Stimulated activated CD4-positive, alpha-beta T cell treated with anti-CD3 and anti-CD28 coated beads, Interleukin-2, amount 100 ng/mL, for 48 hours (primary cell): ENCODE results near the gene AMOTL2.

Source experiments
- DNase-seq, 2 donors: peaks; one replicate each; pipeline ENCODE4 v3.0.0-alpha.2; 2020

Gene AMOTL2

GRCh38 chr3:134365766-134366065, 8.5 kb downstream of the AMOTL2 start:
- DNase-seq: no peak

GRCh38 chr3:134364936-134365765, 9.1 kb downstream of the AMOTL2 start:
- no peak for DNase-seq

GRCh38 chr3:134364061-134364935, 9.9 kb downstream of the AMOTL2 start:
- no peak for DNase-seq

GRCh38 chr3:134363381-134363755, 10.9 kb downstream of the AMOTL2 start:
- DNase-seq: no peak

- no peak for DNase-seq
Observed at GRCh38 chr3:134362670-134363380, 11.4 kb downstream of the AMOTL2 start.

- no peak for DNase-seq
Observed at GRCh38 chr3:134362221-134362620, 12.0 kb downstream of the AMOTL2 start.

GRCh38 chr3:134361162-134361835, 12.9 kb downstream of the AMOTL2 start:
- DNase-seq: no peak

GRCh38 chr3:134360046-134360445, 14.2 kb downstream of the AMOTL2 start:
- no peak for DNase-seq

- no peak for DNase-seq
Observed at GRCh38 chr3:134359121-134360010, 14.9 kb downstream of the AMOTL2 start.

- DNase-seq: no peak
Observed at GRCh38 chr3:134357914-134358811, 16.1 kb downstream of the AMOTL2 start.

- DNase-seq: no peak
Observed at GRCh38 chr3:134357261-134357913, 16.9 kb downstream of the AMOTL2 start.

- DNase-seq: no peak
Observed at GRCh38 chr3:134356411-134357040, 17.7 kb downstream of the AMOTL2 start.

- DNase-seq: no peak
Observed at GRCh38 chr3:134355416-134355815, 18.8 kb downstream of the AMOTL2 start.

GRCh38 chr3:134354612-134355251, 19.5 kb downstream of the AMOTL2 start:
- no peak for DNase-seq

- DNase-seq: no peak
Observed at GRCh38 chr3:134353831-134354611, 20.2 kb downstream of the AMOTL2 start.

GRCh38 chr3:134353171-134353825, 20.9 kb downstream of the AMOTL2 start:
- DNase-seq: no peak

GRCh38 chr3:134352031-134352671, 22.1 kb downstream of the AMOTL2 start:
- no peak for DNase-seq
